NCI-H460 (cell line): ENCODE measurements around the gene CCDC148. TPM values are rescaled to one million over a fixed set of nuclear protein-coding genes. Genes with fewer than 3 reads are reported as not detected.

Experiments
- DNase-seq: peaks from one replicate; pipeline ENCODE4 v3.0.0-alpha.2; 2016; ENCODE audit warnings: low read depth; ENCODE audit errors: extremely low read depth
- small RNA-seq, 2 experiments: library from RNA; depleted of rRNA; stranded (forward); fragments of <200 nt; gene quantifications; one replicate each; pipeline ENCODE3, GENCODE V24; 2014
- total RNA-seq: library from RNA; depleted of rRNA; stranded (reverse); fragments of >200 nt; shearing (Covaris generic); gene quantifications from 2 replicates; pipeline ENCODE4 v1.2.3, GENCODE V29; 2014; rRNA removed

CCDC148 gene
- total RNA-seq, 1 experiment from 2014 or later, result 0.32 TPM

DNA sequence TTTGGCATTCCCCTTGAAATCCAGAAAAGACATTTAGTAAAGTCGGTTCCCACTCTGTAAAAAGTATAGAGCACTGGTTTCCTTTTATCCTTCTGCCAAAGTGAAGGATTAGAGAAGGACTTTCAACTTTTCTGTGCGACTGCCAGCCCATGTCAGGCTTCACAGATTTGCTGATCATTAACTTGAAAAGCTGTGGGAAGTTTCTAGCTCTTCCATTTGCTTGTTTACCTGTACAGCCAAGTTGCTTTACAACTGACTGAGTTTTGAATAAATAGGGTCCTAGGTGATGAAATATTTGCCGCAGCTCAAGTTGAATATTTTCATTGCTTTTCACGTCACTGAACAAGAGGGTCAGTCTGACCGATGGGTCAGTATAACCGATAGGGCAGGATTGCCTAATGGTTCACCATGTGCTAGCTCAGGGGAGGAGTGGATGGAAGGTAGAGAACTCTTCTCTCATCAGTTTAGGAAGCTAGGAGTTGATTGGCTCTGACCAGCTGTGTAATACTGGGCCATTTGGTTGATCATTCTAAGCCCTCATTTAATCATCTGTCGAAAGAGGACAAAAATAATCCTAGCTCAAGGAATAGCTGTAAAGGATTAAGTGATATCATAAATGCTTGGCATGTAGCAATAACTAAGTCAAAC lies 324.5 kb downstream of the CCDC148 start:
- no peak for DNase-seq

- no peak for DNase-seq
Measured at GRCh38 chr2:158131483-158131912, 325.1 kb downstream of the CCDC148 start.

DNA sequence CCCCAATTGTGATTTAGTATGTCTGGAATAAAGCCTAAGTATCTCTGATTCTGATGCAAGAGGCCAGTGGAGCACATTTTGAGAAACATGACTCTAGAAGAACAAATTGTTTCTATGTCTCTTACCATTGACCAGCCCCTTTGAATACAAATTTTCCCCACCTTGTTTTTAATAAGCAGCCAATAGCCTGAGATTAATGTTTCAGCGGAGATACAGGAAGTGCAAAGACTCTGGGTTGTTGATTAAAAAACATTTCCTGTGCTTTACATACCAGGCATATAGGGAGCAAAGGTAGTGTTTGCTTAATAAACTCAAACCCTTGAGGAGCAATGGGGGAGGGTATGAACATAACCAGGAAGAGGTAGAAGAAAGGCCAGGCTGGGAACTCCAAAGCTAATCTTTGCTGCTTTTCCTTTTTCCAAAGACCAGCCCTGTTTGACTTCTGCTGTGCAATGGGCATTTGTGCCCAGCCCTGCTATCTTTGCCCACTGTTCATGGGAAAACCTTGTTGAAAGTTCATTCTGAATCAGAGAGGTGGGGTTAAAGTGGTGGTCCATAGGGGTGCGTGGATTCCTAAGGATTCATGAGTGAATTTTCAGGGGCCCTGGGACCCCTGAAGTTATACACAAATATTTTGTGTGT lies 325.6 kb downstream of the CCDC148 start:
- no peak for DNase-seq

DNA sequence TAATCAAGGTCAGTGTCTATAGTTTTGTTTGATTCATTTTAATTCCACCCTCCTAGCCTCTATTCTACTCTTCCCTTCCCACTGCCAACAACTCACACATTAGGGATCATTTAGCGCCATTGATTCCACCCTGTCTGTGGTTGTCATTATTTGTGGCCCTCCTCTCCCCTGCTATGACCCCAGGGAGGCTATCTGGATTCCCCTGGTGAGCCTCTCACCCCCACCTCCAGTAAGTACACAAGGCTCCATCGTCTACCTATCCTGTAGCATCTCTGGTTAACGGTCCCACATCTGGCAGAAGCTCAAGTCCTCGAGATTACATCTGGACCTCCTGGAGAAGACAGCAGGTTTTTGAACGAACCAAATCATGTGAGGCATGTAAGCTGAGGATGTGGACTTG lies 327.5 kb downstream of the CCDC148 start:
- no peak for DNase-seq

DNA sequence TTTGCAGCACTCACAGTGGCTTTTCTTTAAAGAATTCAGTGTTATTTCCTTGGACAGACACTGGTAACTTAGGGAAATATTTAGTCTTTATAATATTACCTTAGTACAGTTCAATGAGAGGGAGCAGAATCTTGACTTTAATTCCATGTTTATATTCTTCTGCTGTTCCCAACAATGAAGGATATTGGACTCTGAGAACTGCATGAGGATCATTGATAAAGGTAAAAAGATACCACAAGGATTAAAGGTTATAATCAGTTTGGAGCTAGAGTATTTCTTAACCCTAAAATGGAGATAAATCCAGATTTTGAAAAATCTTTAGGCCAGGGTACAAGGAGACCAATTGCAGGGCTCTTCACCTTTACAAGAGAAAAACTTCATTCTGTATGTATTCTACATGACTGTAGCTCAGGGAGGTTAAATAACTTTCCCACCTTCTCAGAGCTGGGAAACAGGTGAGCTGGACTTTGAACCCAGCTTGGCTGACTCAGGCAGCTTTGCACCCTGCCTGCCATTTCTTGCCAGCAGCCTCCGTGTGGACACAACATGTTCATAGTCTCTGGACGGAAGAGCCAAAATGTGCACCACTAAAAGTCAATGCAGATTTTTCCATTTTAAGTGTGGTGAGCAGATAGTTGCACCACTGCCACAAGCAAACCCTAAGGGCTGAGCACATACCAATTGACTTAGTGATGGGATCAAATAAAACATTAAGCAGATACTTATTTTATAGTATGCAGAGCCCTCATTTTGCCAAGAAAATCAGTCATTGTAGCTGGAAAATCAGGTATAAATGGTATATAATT lies 328.2 kb downstream of the CCDC148 start:
- no peak for DNase-seq

GRCh38 chr2:158127380-158127804 lies 329.2 kb downstream of the CCDC148 start:
- no peak for DNase-seq

- no peak for DNase-seq
Measured at GRCh38 chr2:158125756-158126498, 330.6 kb downstream of the CCDC148 start.

DNA sequence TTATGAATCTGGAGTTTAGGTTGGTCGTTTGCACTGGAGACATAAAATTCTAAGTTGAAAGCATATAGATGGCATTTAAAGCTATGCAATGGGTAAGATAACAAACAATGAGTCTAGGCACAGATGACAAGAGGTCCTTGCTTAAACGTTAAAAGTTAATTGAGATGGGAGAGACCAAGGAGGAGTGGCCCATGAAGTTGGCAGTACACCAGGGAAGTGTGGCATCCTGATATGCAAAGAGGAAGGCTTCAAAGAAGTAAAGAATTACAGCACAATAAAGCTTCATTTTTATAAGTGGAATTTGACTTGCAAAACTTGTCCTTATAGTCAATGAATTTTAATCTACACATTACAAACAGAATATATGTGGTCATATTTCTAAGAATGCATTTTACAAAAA lies 331.7 kb downstream of the CCDC148 start:
- DNase-seq, result no peak

Small RNA genes lying within 50 kb of the gene (small RNA-seq; reads per million reads assigned to genes)
- gene RN7SL393P, result 0 reads per million in 2 experiments

Other genes with a start within 250 kb of the CCDC148 start
- gene PKP4, start 199 bp upstream of the CCDC148 start, total RNA-seq, result 46.1 and 52.0 TPM in 2 replicates